ENCODE data around the gene SLC66A1.
"Not testable (repeated sequence)": the region's sequence is repeated elsewhere in the genome, so short reads cannot be mapped to it uniquely, and the experiment has no call there.

Gene SLC66A1

GRCh38 chr1:19283891-19284290 lies 28.2 kb upstream of the SLC66A1 start:
- Histone ChIP-seq H3K9me3 (ENCODE audit: control insufficient read depth in 2 of 2, low read length in 2 of 2) (no peaks in the 10 kb centered on the region), H3K36me3 (ENCODE audit: control insufficient read depth in 2 of 2, insufficient read depth in 2 of 2, low read length in 2 of 2) (peaks cover 14 to 18% of the 10 kb centered on the region in 2 donors), H3K9ac (ENCODE audit: low read depth in 1 of 2, low read length in 2 of 2) (no peak overlapping the region), H3K4me1 (ENCODE audit: control insufficient read depth in 2 of 2, insufficient read depth in 2 of 2, low read length in 2 of 2) (peaks cover 5 to 18% of the 10 kb centered on the region in 2 donors), H3K27me3 (ENCODE audit: control insufficient read depth in 2 of 2, insufficient read depth in 2 of 2, low read length in 2 of 2) (no peaks in the 10 kb centered on the region), H3K4me3 (ENCODE audit: low read length in 2 of 2) (no peak overlapping the region), H3K27ac (ENCODE audit: low read depth in 2 of 2, low read length in 2 of 2) (no peak overlapping the region)

GRCh38 chr1:19284881-19285280 lies 27.2 kb upstream of the SLC66A1 start:
- Histone ChIP-seq H3K9me3 (ENCODE audit: control insufficient read depth in 2 of 2, low read length in 2 of 2) (no peaks in the 10 kb centered on the region), H3K27ac (ENCODE audit: low read depth in 2 of 2, low read length in 2 of 2) (no peak overlapping the region), H3K27me3 (ENCODE audit: control insufficient read depth in 2 of 2, insufficient read depth in 2 of 2, low read length in 2 of 2) (no peaks in the 10 kb centered on the region), H3K4me3 (ENCODE audit: low read length in 2 of 2) (no peak overlapping the region), H3K36me3 (ENCODE audit: control insufficient read depth in 2 of 2, insufficient read depth in 2 of 2, low read length in 2 of 2) (peaks cover 14 to 17% of the 10 kb centered on the region in 2 donors), H3K9ac (ENCODE audit: low read depth in 1 of 2, low read length in 2 of 2) (no peak overlapping the region), H3K4me1 (ENCODE audit: control insufficient read depth in 2 of 2, insufficient read depth in 2 of 2, low read length in 2 of 2) (peaks cover 8 to 28% of the 10 kb centered on the region in 2 donors)

GRCh38 chr1:19285366-19285765 lies 26.8 kb upstream of the SLC66A1 start:
- H3K9me3 ChIP-seq (ENCODE audit: control insufficient read depth in 2 of 2, low read length in 2 of 2); H3K9ac ChIP-seq (ENCODE audit: low read depth in 1 of 2, low read length in 2 of 2); H3K4me3 ChIP-seq (ENCODE audit: low read length in 2 of 2); H3K27me3 ChIP-seq (ENCODE audit: control insufficient read depth in 2 of 2, insufficient read depth in 2 of 2, low read length in 2 of 2): not testable (repeated sequence)
- peaks cover 14% of the 10 kb centered on the region in 2 donors for H3K36me3 ChIP-seq (ENCODE audit: control insufficient read depth in 2 of 2, insufficient read depth in 2 of 2, low read length in 2 of 2)
- H3K27ac ChIP-seq (ENCODE audit: low read depth in 2 of 2, low read length in 2 of 2): peak overlapping the region in 1 of 2 donors; percentile 68
- H3K4me1 ChIP-seq (ENCODE audit: control insufficient read depth in 2 of 2, insufficient read depth in 2 of 2, low read length in 2 of 2): peaks cover 8 to 29% of the 10 kb centered on the region in 2 donors

GRCh38 chr1:19285807-19286206 lies 26.3 kb upstream of the SLC66A1 start:
- Histone ChIP-seq H3K4me3 (ENCODE audit: low read length in 2 of 2) (peak overlapping the region in 1 of 2 donors; percentile 16), H3K4me1 (ENCODE audit: control insufficient read depth in 2 of 2, insufficient read depth in 2 of 2, low read length in 2 of 2) (peaks cover 8 to 29% of the 10 kb centered on the region in 2 donors), H3K9ac (ENCODE audit: low read depth in 1 of 2, low read length in 2 of 2) (peak overlapping the region in 1 of 2 donors; percentile 17), H3K27ac (ENCODE audit: low read depth in 2 of 2, low read length in 2 of 2) (peak overlapping the region; percentile 43 to 68), H3K36me3 (ENCODE audit: control insufficient read depth in 2 of 2, insufficient read depth in 2 of 2, low read length in 2 of 2) (peaks cover 14% of the 10 kb centered on the region in 2 donors)
- not testable (repeated sequence) for H3K9me3 ChIP-seq (ENCODE audit: control insufficient read depth in 2 of 2, low read length in 2 of 2); H3K27me3 ChIP-seq (ENCODE audit: control insufficient read depth in 2 of 2, insufficient read depth in 2 of 2, low read length in 2 of 2)

GRCh38 chr1:19287436-19288185 lies 24.5 kb upstream of the SLC66A1 start:
- Histone ChIP-seq H3K27ac (ENCODE audit: low read depth in 2 of 2, low read length in 2 of 2) (peak overlapping the region; percentile 76 to 84), H3K4me1 (ENCODE audit: control insufficient read depth in 2 of 2, insufficient read depth in 2 of 2, low read length in 2 of 2) (peaks cover 8 to 29% of the 10 kb centered on the region in 2 donors), H3K9me3 (ENCODE audit: control insufficient read depth in 2 of 2, low read length in 2 of 2) (no peaks in the 10 kb centered on the region), H3K9ac (ENCODE audit: low read depth in 1 of 2, low read length in 2 of 2) (peak overlapping the region; percentile 24 to 84), H3K27me3 (ENCODE audit: control insufficient read depth in 2 of 2, insufficient read depth in 2 of 2, low read length in 2 of 2) (no peaks in the 10 kb centered on the region), H3K36me3 (ENCODE audit: control insufficient read depth in 2 of 2, insufficient read depth in 2 of 2, low read length in 2 of 2) (peaks cover 6 to 7% of the 10 kb centered on the region in 2 donors), H3K4me3 (ENCODE audit: low read length in 2 of 2) (peak overlapping the region; percentile 72 to 79)

- not testable (repeated sequence) for H3K27me3 ChIP-seq (ENCODE audit: control insufficient read depth in 2 of 2, insufficient read depth in 2 of 2, low read length in 2 of 2); H3K36me3 ChIP-seq (ENCODE audit: control insufficient read depth in 2 of 2, insufficient read depth in 2 of 2, low read length in 2 of 2); H3K9me3 ChIP-seq (ENCODE audit: control insufficient read depth in 2 of 2, low read length in 2 of 2)
- H3K4me1 ChIP-seq (ENCODE audit: control insufficient read depth in 2 of 2, insufficient read depth in 2 of 2, low read length in 2 of 2): peaks cover 8 to 29% of the 10 kb centered on the region in 2 donors
- peak within 1 kb of the TSS; percentile 76 to 84 for H3K27ac ChIP-seq (ENCODE audit: low read depth in 2 of 2, low read length in 2 of 2)
- H3K4me3 ChIP-seq (ENCODE audit: low read length in 2 of 2): peak within 1 kb of the TSS; percentile 79 to 81
- H3K9ac ChIP-seq (ENCODE audit: low read depth in 1 of 2, low read length in 2 of 2): peak within 1 kb of the TSS; percentile 68 to 84
Measured at GRCh38 chr1:19288324-19289241, 23.5 kb upstream of the SLC66A1 start, which contains the start of gene AKR7A3. Gene AKR7A3 (minus strand): TSS chr1:19288770. CDS start chr1:19288709, 61 bp downstream.

GRCh38 chr1:19289244-19289643 lies 22.9 kb upstream of the SLC66A1 start:
- peak overlapping the region; percentile 76 to 84 for H3K27ac ChIP-seq (ENCODE audit: low read depth in 2 of 2, low read length in 2 of 2)
- peaks cover 0 to 2% of the 10 kb centered on the region in 2 donors for H3K9me3 ChIP-seq (ENCODE audit: control insufficient read depth in 2 of 2, low read length in 2 of 2)
- H3K36me3 ChIP-seq (ENCODE audit: control insufficient read depth in 2 of 2, insufficient read depth in 2 of 2, low read length in 2 of 2): peaks cover under 1% of the 10 kb centered on the region in 2 donors
- peak overlapping the region; percentile 68 to 84 for H3K9ac ChIP-seq (ENCODE audit: low read depth in 1 of 2, low read length in 2 of 2)
- peaks cover 8 to 29% of the 10 kb centered on the region in 2 donors for H3K4me1 ChIP-seq (ENCODE audit: control insufficient read depth in 2 of 2, insufficient read depth in 2 of 2, low read length in 2 of 2)
- peak overlapping the region; percentile 79 to 81 for H3K4me3 ChIP-seq (ENCODE audit: low read length in 2 of 2)
- no peaks in the 10 kb centered on the region for H3K27me3 ChIP-seq (ENCODE audit: control insufficient read depth in 2 of 2, insufficient read depth in 2 of 2, low read length in 2 of 2)

GRCh38 chr1:19294638-19295037 lies 17.5 kb upstream of the SLC66A1 start:
- Histone ChIP-seq H3K27ac (ENCODE audit: low read depth in 2 of 2, low read length in 2 of 2) (no peak overlapping the region), H3K9ac (ENCODE audit: low read depth in 1 of 2, low read length in 2 of 2) (no peak overlapping the region), H3K36me3 (ENCODE audit: control insufficient read depth in 2 of 2, insufficient read depth in 2 of 2, low read length in 2 of 2) (no peaks in the 10 kb centered on the region), H3K27me3 (ENCODE audit: control insufficient read depth in 2 of 2, insufficient read depth in 2 of 2, low read length in 2 of 2) (no peaks in the 10 kb centered on the region), H3K9me3 (ENCODE audit: control insufficient read depth in 2 of 2, low read length in 2 of 2) (peaks cover 3 to 12% of the 10 kb centered on the region in 2 donors), H3K4me1 (ENCODE audit: control insufficient read depth in 2 of 2, insufficient read depth in 2 of 2, low read length in 2 of 2) (peaks cover 0 to 3% of the 10 kb centered on the region in 2 donors), H3K4me3 (ENCODE audit: low read length in 2 of 2) (no peak overlapping the region)

- Histone ChIP-seq H3K27me3 (ENCODE audit: control insufficient read depth in 2 of 2, insufficient read depth in 2 of 2, low read length in 2 of 2) (no peaks in the 10 kb centered on the region), H3K4me1 (ENCODE audit: control insufficient read depth in 2 of 2, insufficient read depth in 2 of 2, low read length in 2 of 2) (no peaks in the 10 kb centered on the region), H3K4me3 (ENCODE audit: low read length in 2 of 2) (no peak overlapping the region), H3K36me3 (ENCODE audit: control insufficient read depth in 2 of 2, insufficient read depth in 2 of 2, low read length in 2 of 2) (peaks cover 25 to 26% of the 10 kb centered on the region in 2 donors), H3K9me3 (ENCODE audit: control insufficient read depth in 2 of 2, low read length in 2 of 2) (peaks cover 0 to 4% of the 10 kb centered on the region in 2 donors), H3K27ac (ENCODE audit: low read depth in 2 of 2, low read length in 2 of 2) (no peak overlapping the region), H3K9ac (ENCODE audit: low read depth in 1 of 2, low read length in 2 of 2) (no peak overlapping the region)
Measured at GRCh38 chr1:19300211-19300610, 11.9 kb upstream of the SLC66A1 start.

GRCh38 chr1:19304081-19304480 lies 8.0 kb upstream of the SLC66A1 start:
- not testable (repeated sequence) for H3K9me3 ChIP-seq (ENCODE audit: control insufficient read depth in 2 of 2, low read length in 2 of 2); H3K27me3 ChIP-seq (ENCODE audit: control insufficient read depth in 2 of 2, insufficient read depth in 2 of 2, low read length in 2 of 2); H3K27ac ChIP-seq (ENCODE audit: low read depth in 2 of 2, low read length in 2 of 2); H3K9ac ChIP-seq (ENCODE audit: low read depth in 1 of 2, low read length in 2 of 2); H3K4me3 ChIP-seq (ENCODE audit: low read length in 2 of 2)
- Histone ChIP-seq H3K4me1 (ENCODE audit: control insufficient read depth in 2 of 2, insufficient read depth in 2 of 2, low read length in 2 of 2) (peaks cover 12 to 18% of the 10 kb centered on the region in 2 donors), H3K36me3 (ENCODE audit: control insufficient read depth in 2 of 2, insufficient read depth in 2 of 2, low read length in 2 of 2) (peaks cover 47 to 49% of the 10 kb centered on the region in 2 donors)
